ENCODE measurements around the gene EML3. TPM values are rescaled to one million over a fixed set of nuclear protein-coding genes. Genes with fewer than 3 reads are reported as not detected.

The EML3 gene
- total RNA-seq, 1 experiment from 2014 or later = 88.8 TPM

- in situ Hi-C loops (cut with HindIII; ENCODE audit: low pct_unique_long_range_greater_than_20kb, low sequenced_read_pairs) = no loop called here
These were observed 31.4 kb downstream of the EML3 start for GRCh38 chr11:62580959-62581715.

DNA sequence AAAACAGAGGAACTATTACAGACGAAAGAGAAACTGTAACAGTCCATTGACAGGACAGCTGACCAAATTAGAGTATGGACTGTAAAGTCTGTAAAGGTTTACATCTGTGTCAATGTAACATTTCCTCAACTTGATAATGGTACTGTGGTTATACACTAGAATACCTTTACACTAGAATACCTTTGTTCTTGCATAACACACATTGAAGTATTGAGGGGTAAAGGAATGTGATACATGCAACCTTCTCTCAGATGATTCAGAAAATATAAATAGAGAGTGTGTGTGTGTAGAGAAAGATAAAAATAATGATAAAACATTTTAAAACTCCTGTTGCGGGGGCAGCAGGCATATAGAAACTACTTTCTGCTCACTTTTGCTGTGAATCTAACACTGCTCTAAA lies 33.3 kb downstream of the EML3 start:
- in situ Hi-C loops (cut with HindIII; ENCODE audit: low pct_unique_long_range_greater_than_20kb, low sequenced_read_pairs) = no loop called here
- Histone ChIP-seq H3K27me3 (ENCODE audit: control insufficient read depth, insufficient read depth, low read length) (no peaks in the 10 kb centered on the region), H3K4me3 (ENCODE audit: low read depth in 2 of 2, low read length in 2 of 2) (no peak overlapping the region), H3K36me3 (ENCODE audit: control insufficient read depth, insufficient read depth, low read length) (peaks cover 5% of the 10 kb centered on the region; the same call in 1 of the 2 replicates), H3K27ac (ENCODE audit: low read length) (no peak overlapping the region), H3K9me3 (ENCODE audit: control insufficient read depth, insufficient read depth, low read depth, low read length) (no peaks in the 10 kb centered on the region), H3K4me1 (ENCODE audit: control insufficient read depth, insufficient read depth, low read length) (peaks cover 22% of the 10 kb centered on the region)
- DNase-seq (ENCODE audit: low read depth, low spot score) = no peak
- intact Hi-C loops (cut with micrococcal nuclease; ENCODE audit: unreplicated experiment) = no loop called here
- ChIA-PET POLR2A (interaction anchor here (1.3 kb wide), 1 partner anchor 12 kb away, joined by 4 read pairs; the partner anchor contains the start of gene TUT1), CTCF (no interaction called here)
- no TSS peak for BruUV-seq (replicated peaks)
- TF ChIP-seq SIN3A (IDR thresholded peaks at IDR 0.05; ENCODE audit: borderline replicate concordance, insufficient read depth, low read depth, low read length) (no peak), CTCF (IDR thresholded peaks at IDR 0.05) (no peak)
- no peak for ATAC-seq

More at GRCh38 chr11:62580959-62581715, 31.4 kb downstream of the EML3 start:
- no peak for DNase-seq (ENCODE audit: low read depth, low spot score)
- Histone ChIP-seq H3K4me1 (ENCODE audit: control insufficient read depth, insufficient read depth, low read length) (peaks cover 9% of the 10 kb centered on the region), H3K9me3 (ENCODE audit: control insufficient read depth, insufficient read depth, low read depth, low read length) (no peaks in the 10 kb centered on the region), H3K27me3 (ENCODE audit: control insufficient read depth, insufficient read depth, low read length) (no peaks in the 10 kb centered on the region), H3K4me3 (ENCODE audit: low read depth in 2 of 2, low read length in 2 of 2) (no peak overlapping the region), H3K36me3 (ENCODE audit: control insufficient read depth, insufficient read depth, low read length) (peaks cover 5% of the 10 kb centered on the region; the same call in 1 of the 2 replicates), H3K27ac (ENCODE audit: low read length) (no peak overlapping the region)
- ATAC-seq = no peak
- intact Hi-C loops (cut with micrococcal nuclease; ENCODE audit: unreplicated experiment) = no loop called here
- TF ChIP-seq CTCF (IDR thresholded peaks at IDR 0.05) (no peak), POLR2AphosphoS5 (IDR thresholded peaks at IDR 0.05; ENCODE audit: low read depth, low read length) (no peak), TCF7L2 (IDR thresholded peaks at IDR 0.05; ENCODE audit: low read depth, low read length) (no peak), SIN3A (IDR thresholded peaks at IDR 0.05; ENCODE audit: borderline replicate concordance, insufficient read depth, low read depth, low read length) (no peak)
- TF ChIP-seq, protein P1, sequence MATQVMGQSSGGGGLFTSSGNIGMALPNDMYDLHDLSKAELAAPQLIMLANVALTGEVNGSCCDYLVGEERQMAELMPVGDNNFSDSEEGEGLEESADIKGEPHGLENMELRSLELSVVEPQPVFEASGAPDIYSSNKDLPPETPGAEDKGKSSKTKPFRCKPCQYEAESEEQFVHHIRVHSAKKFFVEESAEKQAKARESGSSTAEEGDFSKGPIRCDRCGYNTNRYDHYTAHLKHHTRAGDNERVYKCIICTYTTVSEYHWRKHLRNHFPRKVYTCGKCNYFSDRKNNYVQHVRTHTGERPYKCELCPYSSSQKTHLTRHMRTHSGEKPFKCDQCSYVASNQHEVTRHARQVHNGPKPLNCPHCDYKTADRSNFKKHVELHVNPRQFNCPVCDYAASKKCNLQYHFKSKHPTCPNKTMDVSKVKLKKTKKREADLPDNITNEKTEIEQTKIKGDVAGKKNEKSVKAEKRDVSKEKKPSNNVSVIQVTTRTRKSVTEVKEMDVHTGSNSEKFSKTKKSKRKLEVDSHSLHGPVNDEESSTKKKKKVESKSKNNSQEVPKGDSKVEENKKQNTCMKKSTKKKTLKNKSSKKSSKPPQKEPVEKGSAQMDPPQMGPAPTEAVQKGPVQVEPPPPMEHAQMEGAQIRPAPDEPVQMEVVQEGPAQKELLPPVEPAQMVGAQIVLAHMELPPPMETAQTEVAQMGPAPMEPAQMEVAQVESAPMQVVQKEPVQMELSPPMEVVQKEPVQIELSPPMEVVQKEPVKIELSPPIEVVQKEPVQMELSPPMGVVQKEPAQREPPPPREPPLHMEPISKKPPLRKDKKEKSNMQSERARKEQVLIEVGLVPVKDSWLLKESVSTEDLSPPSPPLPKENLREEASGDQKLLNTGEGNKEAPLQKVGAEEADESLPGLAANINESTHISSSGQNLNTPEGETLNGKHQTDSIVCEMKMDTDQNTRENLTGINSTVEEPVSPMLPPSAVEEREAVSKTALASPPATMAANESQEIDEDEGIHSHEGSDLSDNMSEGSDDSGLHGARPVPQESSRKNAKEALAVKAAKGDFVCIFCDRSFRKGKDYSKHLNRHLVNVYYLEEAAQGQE (IDR thresholded peaks at IDR 0.05; ENCODE audit: insufficient read depth in 1 of 2, low read depth in 2 of 2, low read length in 1 of 2) = no peak
- no TSS peak for BruUV-seq (replicated peaks)
- POLR2A ChIA-PET = no interaction called here
- CTCF ChIA-PET = no interaction called here
